Endothelial cell of umbilical vein (primary cell): ENCODE measurements around the gene MDN1. TPM values are rescaled to one million over a fixed set of nuclear protein-coding genes. Genes with fewer than 3 reads are reported as not detected.

Experiments
- BruUV-seq: library from RNA; stranded (reverse); fragments of 400-500 nt; replicated peaks from 2 replicates; lab custom pipeline; 2021; lab: Mats Ljungman, UMichigan
- CTCF ChIA-PET: fragments of 300-600, 350-600 bp; sonication (Branson Sonifier 250); formaldehyde crosslinking; loops from one replicate; lab custom pipeline; 2021; ENCODE audit warnings: antibody characterized with exemption, inconsistent platforms; lab: Charles Lee
- POLR2A ChIA-PET: fragments of 300-600, 350-600 bp; sonication (Branson Sonifier 250); formaldehyde crosslinking; loops from one replicate; lab custom pipeline; 2021; ENCODE audit warnings: antibody characterized with exemption, inconsistent platforms; lab: Charles Lee
- DNase-seq: peaks from one replicate; pipeline ENCODE4 v3.0.0-alpha.2; 2011; ENCODE audit warnings: low read depth, low spot score
- FAIRE-seq: peaks from 2 replicates; lab custom pipeline; 2011; peaks lifted over from hg19 to GRCh38; lab: Jason Lieb, UNC
- H2AFZ ChIP-seq: 2 replicates; pipeline ENCODE4 v1.6.0; 2012; ENCODE audit warnings: low read depth, low read length, control low read depth, inconsistent platforms
- H3K27ac ChIP-seq: 2 replicates; pipeline ENCODE4 v1.5.1; 2011; ENCODE audit warnings: low read depth, mild to moderate bottlenecking, control low read depth, low read length, moderate library complexity; ENCODE audit not compliant: insufficient read depth
- H3K27me3 ChIP-seq, 2 experiments: 2 replicates each; pipeline versions ENCODE4 v1.6.0 to v1.6.1; 2011; ENCODE audit warnings: low read length in 2 of 2, mixed read lengths in 1 of 2; ENCODE audit not compliant: control insufficient read depth in 2 of 2, insufficient read depth in 2 of 2
- H3K36me3 ChIP-seq, 2 experiments: 2 replicates in 1 of 2; 3 replicates in 1 of 2; pipeline ENCODE4 v1.5.1; 2011; ENCODE audit warnings: low read length in 2 of 2, mild to moderate bottlenecking in 1 of 2, moderate library complexity in 1 of 2; ENCODE audit not compliant: control insufficient read depth in 2 of 2, insufficient read depth in 2 of 2; ENCODE audit errors: extremely low read depth in 1 of 2
- H3K4me1 ChIP-seq: 3 replicates; pipeline ENCODE4 v1.5.1; 2011; ENCODE audit warnings: mild to moderate bottlenecking, low read length; ENCODE audit not compliant: control insufficient read depth, insufficient read depth; ENCODE audit errors: extremely low read depth
- H3K4me2 ChIP-seq: 2 replicates; pipeline ENCODE4 v1.6.1; 2011; ENCODE audit warnings: low read length, control low read depth, mixed read lengths; ENCODE audit not compliant: insufficient read depth
- H3K4me3 ChIP-seq, 3 experiments: fragments of 200-600 bp in 1 of 3; sonication (generic), shearing (Covaris generic) in 1 of 3; replicated peaks in 1 of 3; 2 replicates each; pipeline ENCODE4 v1.5.1; 2011 to 2016; ENCODE audit warnings: control low read depth in 3 of 3, low read length in 3 of 3, mild to moderate bottlenecking in 2 of 3, inconsistent platforms in 1 of 3, low read depth in 1 of 3, moderate library complexity in 1 of 3; ENCODE audit not compliant: insufficient read depth in 1 of 3
- H3K79me2 ChIP-seq: 2 replicates; pipeline ENCODE4 v1.6.0; 2012; ENCODE audit warnings: low read length, inconsistent platforms; ENCODE audit not compliant: control insufficient read depth, insufficient read depth
- H3K9ac ChIP-seq: replicated peaks from 2 replicates; pipeline ENCODE3; 2011; ENCODE audit warnings: low read length, control low read depth; ENCODE audit not compliant: insufficient read depth; ENCODE audit errors: extremely low read depth
- H3K9me1 ChIP-seq: replicated peaks from 3 replicates; pipeline ENCODE4 v1.6.0; 2011; ENCODE audit warnings: mild to moderate bottlenecking, low read length; ENCODE audit not compliant: control insufficient read depth, insufficient read depth; ENCODE audit errors: extremely low read depth
- H3K9me3 ChIP-seq: replicated peaks from 2 replicates; pipeline ENCODE4 v1.5.1; 2012; ENCODE audit warnings: low read length, inconsistent platforms; ENCODE audit not compliant: control insufficient read depth, insufficient read depth
- H4K20me1 ChIP-seq: replicated peaks from 2 replicates; pipeline ENCODE3; 2011; ENCODE audit warnings: mild to moderate bottlenecking, low read length; ENCODE audit not compliant: control insufficient read depth, insufficient read depth; ENCODE audit errors: extremely low read depth
- CTCF ChIP-seq, 2 donors: IDR thresholded peaks; 1 replicate in 1 of 2; 2 replicates in 1 of 2; pipeline ENCODE4 v1.5.1; 2011; ENCODE audit warnings: low read length in 2 of 2, mild to moderate bottlenecking in 2 of 2, moderate library complexity in 2 of 2, control low read depth in 1 of 2, inconsistent platforms in 1 of 2, low read depth in 1 of 2; ENCODE audit not compliant: insufficient read depth in 1 of 2; ENCODE audit errors: extremely low read depth in 1 of 2
- EZH2 ChIP-seq: IDR thresholded peaks from 2 replicates; pipeline ENCODE4 v1.6.1; 2012; ENCODE audit warnings: borderline replicate concordance, low read depth, mild to moderate bottlenecking, moderate library complexity, low read length, inconsistent platforms; ENCODE audit not compliant: severe bottlenecking
- FOS ChIP-seq: IDR thresholded peaks from 2 replicates; pipeline ENCODE4 v1.6.1; 2011; ENCODE audit warnings: mild to moderate bottlenecking, low read length, moderate library complexity, borderline replicate concordance; ENCODE audit not compliant: insufficient read depth
- GATA2 ChIP-seq: IDR thresholded peaks from 2 replicates; pipeline ENCODE4 v1.7.0; 2011; ENCODE audit warnings: low read depth, mild to moderate bottlenecking, moderate library complexity, mixed read lengths, low read length; ENCODE audit not compliant: insufficient read length, insufficient read depth
- JUN ChIP-seq: IDR thresholded peaks from 2 replicates; pipeline ENCODE4 v1.6.1; 2011; ENCODE audit warnings: borderline replicate concordance, low read depth; ENCODE audit not compliant: insufficient read length, insufficient read depth
- MAX ChIP-seq: IDR thresholded peaks from 2 replicates; pipeline ENCODE4 v1.6.1; 2011; ENCODE audit not compliant: insufficient read depth, insufficient read length
- MYC ChIP-seq: IDR thresholded peaks from one replicate; pipeline ENCODE4 v1.6.1; 2011; ENCODE audit warnings: mild to moderate bottlenecking, low read depth, low read length
- POLR2A ChIP-seq: IDR thresholded peaks from 2 replicates; pipeline ENCODE4 v1.6.1; 2012; ENCODE audit warnings: low read depth, mild to moderate bottlenecking, control low read depth, low read length
- POLR2AphosphoS5 ChIP-seq: IDR thresholded peaks from 2 replicates; pipeline ENCODE4 v1.6.1; 2012; ENCODE audit warnings: low read depth, mild to moderate bottlenecking, control low read depth, low read length, moderate library complexity; ENCODE audit not compliant: insufficient read depth
- dilution Hi-C: fragments of 300-500 bp; cut with MboI; formaldehyde crosslinking; loops from one replicate; pipeline ENCODE4 v1.15.0; 2019; ENCODE audit warnings: low sequenced_read_pairs; ENCODE audit not compliant: extremely low pct_ligation_motif_present
- intact Hi-C: fragments of 100-400 bp; cut with micrococcal nuclease; formaldehyde crosslinking; loops from one replicate; pipeline ENCODE4 v1.10.0; 2022
- polyA plus RNA-seq, 4 experiments: library from polyadenylated mRNA; depleted of rRNA in 3 of 4; stranded (reverse) in 3 of 4; unstranded in 1 of 4; fragments of >200 nt; gene quantifications; 2 replicates each; pipeline versions ENCODE4 v1.2.1 to v1.2.3, GENCODE V29; 2011 to 2012; ENCODE audit warnings: missing spikeins in 1 of 4
- total RNA-seq: library from RNA; stranded (reverse); gene quantifications from 2 replicates; pipeline ENCODE4 v1.2.3, GENCODE V29; 2021

Gene MDN1
- total and polyA plus RNA-seq, 2 donors (not counting 3 experiments of a cell fraction or from before 2014, with no cell fraction given): 9.2 to 39.6 TPM

GRCh38 chr6:89829472-89830169 is 10.0 kb upstream of the MDN1 start, which contains the start of gene CASP8AP2:
Gene CASP8AP2, plus strand, starts transcription at chr6:89829880.
- Histone ChIP-seq H3K27me3 (no peaks in the 10 kb centered on the region), H3K4me3 (peak within 1 kb of the TSS; percentile 94 to 97 (median 95)), H4K20me1 (no peaks in the 10 kb centered on the region), H3K79me2 (peaks cover 19% of the 10 kb centered on the region), H3K27ac (peak within 1 kb of the TSS; percentile 42), H3K9ac (peak within 1 kb of the TSS; percentile 82), H3K4me1 (peaks cover 10% of the 10 kb centered on the region), H3K4me2 (peak within 1 kb of the TSS; percentile 99), H3K9me3 (no peaks in the 10 kb centered on the region), H3K36me3 (peaks cover 0 to 7% of the 10 kb centered on the region in 2 experiments), H2AFZ (peak within 1 kb of the TSS; percentile 97), H3K9me1 (no peaks in the 10 kb centered on the region)
- DNase-seq (peak; percentile 100), FAIRE-seq (peak; percentile 99)
- no TSS peak for BruUV-seq
- CTCF ChIA-PET: interaction anchor here (0.7 to 1.9 kb wide), 9 partner anchors 10 to 649 kb away, joined by 3 to 16 read pairs (median 4); partner anchors contain the start of gene MDN1
- POLR2A ChIA-PET: interaction anchor here (0.6 to 1.3 kb wide), 5 partner anchors 10 to 749 kb away, joined by 4 to 12 read pairs (median 5); partner anchors contain the start of genes MDN1 and PNRC1
- intact Hi-C loops (loop anchor here (1.0 to 10.0 kb wide), 3 partner anchors 10 to 645 kb away; partner anchors contain the start of genes MDN1 and UBE2J1), dilution Hi-C loops (no loop called here)
- TF ChIP-seq MYC: no peak
- peak; percentile 63 for TF ChIP-seq POLR2A
- TF ChIP-seq POLR2AphosphoS5: peak; percentile 59
- no peak for TF ChIP-seq GATA2

- dilution Hi-C loops: no loop called here
- H3K4me2 ChIP-seq: peak overlapping the region; percentile 90
- H3K36me3 ChIP-seq: peaks cover 0 to 7% of the 10 kb centered on the region in 2 experiments
- peak overlapping the region; percentile 82 for H3K9ac ChIP-seq
- H3K4me3 ChIP-seq: peak overlapping the region; percentile 61 to 95 (median 94)
- H4K20me1 ChIP-seq: no peaks in the 10 kb centered on the region
- TF ChIP-seq POLR2A: no peak
- no peak for TF ChIP-seq EZH2
- TF ChIP-seq POLR2AphosphoS5: no peak
- TF ChIP-seq JUN: no peak
- TF ChIP-seq MAX: no peak
- no peak for TF ChIP-seq CTCF (IDR thresholded peaks at IDR 0.05; ENCODE audit: extremely low read depth in 1 of 2, insufficient read depth in 1 of 2, low read depth in 1 of 2, low read length in 2 of 2)
- no peak for TF ChIP-seq GATA2
- TF ChIP-seq FOS: no peak
- TF ChIP-seq MYC: no peak
- POLR2A ChIA-PET: interaction anchor here (0.6 to 1.3 kb wide), 5 partner anchors 9 to 748 kb away, joined by 4 to 12 read pairs (median 5); partner anchors contain the start of genes MDN1 and PNRC1
- no peaks in the 10 kb centered on the region for H3K9me3 ChIP-seq
- DNase-seq: no peak
- no peaks in the 10 kb centered on the region for H3K27me3 ChIP-seq
- BruUV-seq: TSS peak; percentile 77
- H2AFZ ChIP-seq: peak overlapping the region; percentile 97
- no peaks in the 10 kb centered on the region for H3K9me1 ChIP-seq
- H3K79me2 ChIP-seq: peaks cover 19% of the 10 kb centered on the region
- H3K27ac ChIP-seq: peak overlapping the region; percentile 42
- CTCF ChIA-PET: interaction anchor here (0.7 to 1.9 kb wide), 9 partner anchors 9 to 650 kb away, joined by 3 to 16 read pairs (median 4); partner anchors contain the start of gene MDN1
- H3K4me1 ChIP-seq: peaks cover 10% of the 10 kb centered on the region
- intact Hi-C loops: loop anchor here (1.0 to 10.0 kb wide), 3 partner anchors 10 to 646 kb away; partner anchors contain the start of genes MDN1 and UBE2J1
- peak; percentile 53 for FAIRE-seq
Measured at GRCh38 chr6:89828988-89829471, 9.4 kb upstream of the MDN1 start.
